Measurements from ENCODE around the gene CHL1.
"Not testable (repeated sequence)": the region's sequence is repeated elsewhere in the genome, so short reads cannot be mapped to it uniquely, and the experiment has no call there.

The CHL1 gene

DNA sequence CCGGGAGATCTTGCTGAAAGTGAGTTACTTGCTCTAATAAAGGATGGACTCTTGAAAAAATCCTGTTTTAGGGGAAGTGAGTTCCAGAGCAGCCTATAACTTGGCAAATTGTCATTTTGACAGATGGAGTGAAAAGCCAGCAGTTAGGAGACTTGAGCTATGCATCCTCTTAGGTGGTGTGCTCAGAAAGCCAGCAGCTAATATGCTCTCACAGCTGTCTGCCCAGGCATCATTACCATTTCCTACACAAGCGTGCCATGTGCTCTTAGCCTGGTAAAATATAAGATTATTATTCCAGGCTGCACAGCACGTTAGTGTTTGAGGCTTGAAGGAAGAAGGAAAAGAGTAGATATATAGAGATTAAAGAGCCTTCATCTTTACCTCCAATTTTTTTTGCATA, 151.0 kb downstream of the CHL1 start:
- no peak for DNase-seq

DNA sequence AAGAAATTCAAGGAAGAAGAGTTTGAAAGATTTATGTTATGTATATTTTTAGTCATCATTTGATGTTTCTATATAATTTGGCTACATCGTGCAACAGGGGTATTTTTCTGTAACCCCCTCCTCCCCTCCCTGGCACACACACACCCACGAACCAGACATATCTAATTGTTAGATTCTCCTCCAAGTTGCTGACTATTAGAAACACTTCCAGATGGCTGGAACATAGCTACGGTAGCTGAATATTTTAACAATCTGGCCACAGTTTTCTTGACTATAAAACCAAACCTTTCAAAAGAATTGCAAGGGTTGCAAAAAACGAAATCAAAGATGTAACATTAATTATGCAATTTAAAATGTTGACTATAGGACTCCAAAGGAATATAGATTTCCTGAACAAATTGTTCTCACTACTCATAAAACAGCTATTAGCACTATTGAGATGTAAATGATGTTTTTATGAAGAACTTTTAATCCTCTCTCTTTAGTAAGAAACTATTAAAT, 154.4 kb downstream of the CHL1 start:
- no peak for DNase-seq

- no peak for DNase-seq
Measured at GRCh38 chr3:352599-352998, 156.0 kb downstream of the CHL1 start.

- DNase-seq = no peak
Measured at GRCh38 chr3:353191-353739, 156.7 kb downstream of the CHL1 start.

DNA sequence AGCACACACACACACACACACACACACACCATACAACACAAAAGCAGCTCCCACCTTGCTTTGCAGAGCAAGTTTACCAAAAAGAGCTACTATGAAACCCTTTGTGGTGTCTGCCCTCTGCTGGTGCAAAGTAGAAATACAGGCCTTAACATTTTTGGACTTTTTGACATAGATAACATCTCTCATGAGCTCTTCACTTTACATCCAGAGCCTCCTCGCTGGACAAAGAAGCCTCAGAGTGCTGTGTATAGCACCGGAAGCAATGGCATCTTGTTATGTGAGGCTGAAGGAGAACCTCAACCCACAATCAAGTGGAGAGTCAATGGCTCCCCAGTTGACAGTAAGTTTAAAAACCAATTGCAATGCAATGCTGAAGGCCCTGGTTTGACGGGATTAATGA, 157.9 kb downstream of the CHL1 start:
- DNase-seq = no peak

DNA sequence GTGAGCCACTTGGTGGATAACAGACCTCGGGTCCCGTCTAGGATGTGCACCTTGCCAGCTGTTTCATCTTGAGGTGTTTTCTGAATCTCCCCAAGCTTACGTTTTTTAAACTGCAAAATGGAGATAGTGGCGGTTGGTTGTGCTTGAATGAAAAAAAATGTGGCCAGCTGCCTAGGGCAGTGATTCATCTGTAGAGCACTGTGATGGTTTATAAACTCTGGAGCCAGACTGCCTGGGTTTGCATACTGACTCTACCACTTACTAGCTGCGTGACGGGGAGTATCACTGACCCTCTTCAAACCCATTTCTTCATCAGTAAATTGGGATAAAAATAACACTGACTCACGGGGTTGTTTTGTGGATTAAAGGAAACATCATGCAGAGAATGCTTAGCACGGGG, 159.1 kb downstream of the CHL1 start:
- DNase-seq = no peak

- no peak for DNase-seq
Measured at GRCh38 chr3:356952-357351, 160.4 kb downstream of the CHL1 start.

DNA sequence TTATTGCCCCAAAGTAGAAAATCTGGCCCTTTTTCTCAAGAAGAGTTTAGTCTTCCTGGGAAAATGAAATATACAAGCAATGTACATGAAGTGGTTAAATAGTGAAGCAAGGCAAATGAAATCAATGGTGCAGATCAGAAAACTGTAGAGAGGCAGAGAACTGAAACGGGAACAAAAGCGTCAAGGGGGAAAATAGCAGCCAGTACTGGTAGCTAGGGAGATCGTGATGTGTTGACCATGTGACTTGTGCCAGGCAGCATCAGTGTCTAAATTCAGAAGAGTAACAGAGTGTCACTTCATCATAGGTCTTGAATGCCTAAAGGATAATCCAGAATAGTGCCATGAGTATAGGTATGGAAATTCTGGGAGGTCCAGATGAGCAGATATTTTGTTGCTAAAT, 163.1 kb downstream of the CHL1 start:
- no peak for DNase-seq

- DNase-seq = no peak
Measured at GRCh38 chr3:362681-363338, 166.2 kb downstream of the CHL1 start.

DNA sequence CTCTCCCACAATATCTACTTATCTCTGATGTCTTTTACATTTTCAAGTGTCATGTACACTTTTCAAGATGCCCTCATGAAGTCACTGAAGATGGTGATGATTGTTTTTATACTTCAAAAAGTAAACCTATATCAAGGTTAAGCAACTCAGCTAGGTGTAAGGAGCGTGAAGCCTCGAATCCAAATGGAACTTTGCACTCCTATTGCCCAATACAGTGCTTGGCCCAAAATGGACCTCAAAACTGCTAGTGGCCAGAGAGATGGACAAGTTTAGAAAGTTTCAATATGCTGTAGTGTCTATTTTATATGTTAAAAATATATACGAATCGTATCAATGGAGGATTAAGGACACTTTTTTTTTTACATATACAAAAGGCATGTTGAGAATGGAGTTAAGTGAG, 167.7 kb downstream of the CHL1 start:
- DNase-seq = no peak

DNA sequence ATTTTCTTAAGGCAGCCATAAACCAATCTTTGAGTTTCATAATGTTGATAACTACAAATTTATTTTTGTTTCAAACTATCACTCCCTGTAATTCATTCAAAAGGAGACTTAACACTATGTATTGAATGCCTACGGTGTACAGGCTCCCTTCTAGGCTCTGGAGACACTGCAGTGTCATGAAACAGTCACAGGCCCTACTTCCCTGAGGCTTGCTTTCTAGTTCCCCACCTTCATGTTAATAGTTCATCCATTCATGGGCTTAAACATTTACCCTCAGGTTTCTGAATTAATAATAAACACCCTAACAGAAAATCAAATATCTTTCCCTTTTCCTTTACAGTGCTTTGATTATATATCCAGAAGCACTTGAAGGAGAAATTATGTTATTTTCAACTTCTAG, 168.7 kb downstream of the CHL1 start:
- DNase-seq = no peak

GRCh38 chr3:366253-366652, 169.7 kb downstream of the CHL1 start:
- not testable (repeated sequence) for DNase-seq

GRCh38 chr3:373193-373779, 176.7 kb downstream of the CHL1 start:
- DNase-seq = no peak

DNA sequence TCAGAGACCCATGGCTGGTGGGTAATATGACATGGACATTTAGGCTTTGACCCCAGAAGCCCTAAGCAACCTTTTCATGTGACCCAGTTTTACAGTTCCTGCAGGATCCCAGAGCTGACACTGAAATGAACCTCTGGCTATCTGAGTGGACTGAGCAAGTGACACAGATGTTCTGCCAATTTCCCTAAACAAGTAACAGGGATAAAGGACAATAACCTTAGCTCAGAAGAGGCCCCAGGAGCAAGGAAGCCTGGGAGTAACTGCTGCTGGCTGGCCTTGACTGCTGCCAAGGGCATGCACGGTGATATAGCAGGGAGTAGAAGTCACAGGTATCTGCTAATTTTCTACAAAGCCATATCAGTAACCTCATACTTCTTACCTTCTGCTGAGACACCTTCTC, 177.9 kb downstream of the CHL1 start:
- DNase-seq = no peak

DNA sequence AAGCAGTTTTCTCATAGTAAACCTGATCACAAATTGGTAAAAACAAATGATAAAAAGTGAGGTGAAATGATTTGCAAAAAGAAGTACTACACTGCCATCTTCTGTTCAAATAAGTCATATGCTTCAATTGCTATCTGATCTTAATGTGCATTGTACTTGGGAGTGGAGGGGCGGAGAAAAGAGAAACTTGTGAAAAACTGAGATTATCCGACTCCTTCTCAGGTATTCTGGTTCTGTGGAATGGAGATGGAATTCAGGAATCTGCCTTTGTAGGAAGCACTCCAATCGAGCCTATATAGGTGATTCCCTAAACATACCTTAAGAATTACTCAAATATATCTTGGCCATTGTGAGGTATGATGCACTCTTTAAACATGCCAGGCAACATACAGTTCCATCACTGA, 180.6 kb downstream of the CHL1 start:
- no peak for DNase-seq

- DNase-seq = no peak
Measured at GRCh38 chr3:380801-381200, 184.2 kb downstream of the CHL1 start.

DNA sequence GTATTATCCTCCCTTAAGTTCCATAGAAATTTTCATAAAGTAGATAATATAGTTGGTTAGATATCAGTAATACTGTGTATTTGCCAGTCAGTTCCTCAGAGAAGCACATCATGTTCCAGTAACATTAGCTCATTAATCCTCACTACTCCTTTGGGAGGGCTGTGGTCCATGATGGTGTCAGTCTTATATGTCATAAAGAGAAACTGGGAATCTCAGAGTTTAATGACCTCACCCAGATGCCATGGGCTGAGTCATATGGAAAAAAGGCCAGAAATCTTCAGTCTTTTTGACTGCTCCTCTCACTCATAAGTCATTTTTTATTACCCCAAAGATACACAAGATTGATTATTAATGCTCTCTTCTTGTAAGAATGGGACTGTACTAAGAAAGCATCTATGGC, 188.6 kb downstream of the CHL1 start:
- no peak for DNase-seq

DNA sequence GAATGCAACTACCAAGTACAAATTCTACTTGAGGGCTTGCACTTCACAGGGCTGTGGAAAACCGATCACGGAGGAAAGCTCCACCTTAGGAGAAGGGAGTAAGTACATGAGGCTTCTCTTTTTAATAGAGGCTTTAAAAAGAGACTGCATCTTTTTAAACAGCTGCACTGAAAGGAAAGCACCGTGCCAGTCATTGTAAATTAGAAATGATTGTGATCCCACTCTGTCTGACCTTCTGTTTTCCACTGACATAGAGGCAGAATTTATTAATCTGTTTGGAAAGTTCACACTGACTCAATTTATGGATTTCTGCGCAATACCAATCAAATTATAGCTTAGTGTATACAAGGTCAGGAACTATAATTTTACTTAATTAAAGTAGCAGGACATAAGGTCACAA, 198.2 kb downstream of the CHL1 start:
- no peak for DNase-seq

GRCh38 chr3:396293-396692, 199.7 kb downstream of the CHL1 start:
- no peak for DNase-seq

- no peak for DNase-seq
Measured at GRCh38 chr3:399647-400046, 203.1 kb downstream of the CHL1 start.

GRCh38 chr3:403826-404225, 207.3 kb downstream of the CHL1 start:
- DNase-seq = no peak

DNA sequence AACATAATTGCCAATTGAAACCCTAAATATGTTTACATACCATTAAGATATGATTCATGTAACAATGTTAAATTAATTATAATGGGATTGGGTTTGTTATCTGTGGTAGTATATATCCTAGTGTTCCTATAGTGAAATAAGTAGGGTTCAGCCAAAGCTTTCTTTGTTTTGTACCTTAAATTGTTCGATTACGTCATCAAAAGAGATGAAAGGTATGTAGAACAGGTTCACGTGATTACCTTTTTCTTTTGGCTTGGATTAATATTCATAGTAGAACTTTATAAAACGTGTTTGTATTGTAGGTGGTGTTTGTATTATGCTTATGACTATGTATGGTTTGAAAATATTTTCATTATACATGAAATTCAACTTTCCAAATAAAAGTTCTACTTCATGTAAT, 212.4 kb downstream of the CHL1 start:
- no peak for DNase-seq

- no peak for DNase-seq
Measured at GRCh38 chr3:411226-411625, 214.7 kb downstream of the CHL1 start.

DNA sequence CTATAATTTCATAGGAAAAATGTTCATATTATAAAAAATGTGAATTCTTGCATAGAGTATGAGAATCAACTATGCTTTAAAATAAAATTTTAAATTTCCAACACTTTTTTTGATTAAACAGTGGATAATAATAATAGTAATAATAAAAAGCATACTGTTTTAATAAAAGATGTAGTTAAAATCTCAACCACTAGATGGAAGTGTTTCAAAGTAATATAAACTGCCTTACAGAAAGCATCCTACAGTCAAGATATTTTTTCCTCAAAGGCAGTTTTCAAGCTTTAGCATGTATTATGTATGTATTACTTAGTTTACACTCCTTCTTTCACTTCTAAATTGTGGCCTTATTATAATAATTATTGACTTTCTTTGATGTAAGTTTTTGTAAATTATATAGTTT, 217.5 kb downstream of the CHL1 start:
- no peak for DNase-seq

Data from stimulated activated CD4-positive, alpha-beta T cell treated with anti-CD3 and anti-CD28 coated beads, Interleukin-4, amount 100 ng/mL, for 4 hours (primary cell).